AG09319 (cell line): ENCODE data around the gene LRRC45.

ENCODE experiments used
- DNase-seq: peaks from one replicate; pipeline ENCODE4 v3.0.0-alpha.2; 2010; ENCODE audit warnings: low read depth; ENCODE audit errors: extremely low read depth
- CTCF ChIP-seq: IDR thresholded peaks from 2 replicates; pipeline ENCODE4 v1.5.1; 2011; ENCODE audit warnings: low read depth, mild to moderate bottlenecking, inconsistent platforms, low read length, moderate library complexity

Gene LRRC45

GRCh38 chr17:81995463-81996231 is 27.5 kb upstream of the LRRC45 start:
- no peak for DNase-seq
- no peak for TF ChIP-seq CTCF

GRCh38 chr17:81996232-81996756 is 26.8 kb upstream of the LRRC45 start:
- no peak for DNase-seq
- TF ChIP-seq CTCF, result no peak

GRCh38 chr17:81996757-81997441 is 26.2 kb upstream of the LRRC45 start:
- DNase-seq, result no peak
- no peak for TF ChIP-seq CTCF

- DNase-seq, result no peak
- TF ChIP-seq CTCF, result no peak
Measured at GRCh38 chr17:81998212-81998611, 24.9 kb upstream of the LRRC45 start.

- no peak for DNase-seq
Measured at GRCh38 chr17:81998691-81999438, 24.2 kb upstream of the LRRC45 start.

GRCh38 chr17:81999587-81999975 is 23.5 kb upstream of the LRRC45 start:
- no peak for TF ChIP-seq CTCF
- DNase-seq, result no peak

More at GRCh38 chr17:81998691-81999438, 24.2 kb upstream of the LRRC45 start:
- TF ChIP-seq CTCF, result no peak
